HEK293T (cell line): ENCODE measurements around the gene PEX14.

Experiments
- ARNT ChIP-seq: fragments of 450-650 bp; IDR thresholded peaks from 2 replicates; pipeline ENCODE4 v1.6.1; 2017; ENCODE audit warnings: mild to moderate bottlenecking
- BHLHE40 ChIP-seq: fragments of 450-650 bp; IDR thresholded peaks from 2 replicates; pipeline ENCODE4 v1.6.1; 2016; ENCODE audit warnings: mild to moderate bottlenecking, moderate library complexity, borderline replicate concordance
- CTBP1 ChIP-seq: fragments of 450-650 bp; IDR thresholded peaks from 2 replicates; pipeline ENCODE4 v1.6.1; 2016; ENCODE audit warnings: borderline replicate concordance
- ELF4 ChIP-seq: fragments of 450-650 bp; IDR thresholded peaks from 2 replicates; pipeline ENCODE4 v1.6.1; 2017; ENCODE audit warnings: antibody characterized with exemption
- FOXK2 ChIP-seq: fragments of 450-650 bp; IDR thresholded peaks from 2 replicates; pipeline ENCODE4 v1.6.1; 2016; ENCODE audit warnings: mild to moderate bottlenecking
- LEF1 ChIP-seq: fragments of 450-650 bp; IDR thresholded peaks from 2 replicates; pipeline ENCODE4 v1.6.1; 2017; ENCODE audit warnings: mild to moderate bottlenecking, borderline replicate concordance
- SP1 ChIP-seq: fragments of 450-650 bp; IDR thresholded peaks from 2 replicates; pipeline ENCODE4 v1.6.1; 2017
- SUZ12 ChIP-seq: fragments of 450-650 bp; IDR thresholded peaks from 2 replicates; pipeline ENCODE4 v1.6.1; 2016; ENCODE audit warnings: mild to moderate bottlenecking
- ZNF384 ChIP-seq: fragments of 450-650 bp; IDR thresholded peaks from 2 replicates; pipeline ENCODE4 v1.6.1; 2016

DNA sequence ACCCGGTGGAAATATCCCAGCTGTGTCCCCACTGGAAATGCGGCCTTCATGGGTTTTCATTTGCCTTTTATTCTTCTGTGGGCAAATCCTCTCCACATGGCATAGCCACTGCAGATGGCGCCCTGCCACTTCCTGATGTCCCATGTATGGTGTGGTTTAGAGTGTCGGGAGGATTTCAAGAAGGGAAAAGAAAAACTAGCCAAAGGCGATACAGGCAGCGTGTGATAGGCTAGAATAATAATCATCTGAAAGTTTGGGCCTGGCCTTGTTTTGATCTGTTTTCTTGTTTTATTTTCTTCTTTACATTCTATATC is 123.6 kb downstream of the PEX14 start:
- no peak for TF ChIP-seq SUZ12
- TF ChIP-seq ELF4: no peak
- TF ChIP-seq SP1: no peak
- TF ChIP-seq BHLHE40: no peak
- no peak for TF ChIP-seq ARNT
- TF ChIP-seq FOXK2: no peak
- no peak for TF ChIP-seq CTBP1
- no peak for TF ChIP-seq LEF1
- no peak for TF ChIP-seq ZNF384
